ENCODE measurements around the gene CIAPIN1. TPM values are rescaled to one million over a fixed set of nuclear protein-coding genes. Genes with fewer than 3 reads are reported as not detected.

CIAPIN1 gene
- total RNA-seq, 2 donors from 2014 or later: 19.3 to 35.0 TPM

DNA sequence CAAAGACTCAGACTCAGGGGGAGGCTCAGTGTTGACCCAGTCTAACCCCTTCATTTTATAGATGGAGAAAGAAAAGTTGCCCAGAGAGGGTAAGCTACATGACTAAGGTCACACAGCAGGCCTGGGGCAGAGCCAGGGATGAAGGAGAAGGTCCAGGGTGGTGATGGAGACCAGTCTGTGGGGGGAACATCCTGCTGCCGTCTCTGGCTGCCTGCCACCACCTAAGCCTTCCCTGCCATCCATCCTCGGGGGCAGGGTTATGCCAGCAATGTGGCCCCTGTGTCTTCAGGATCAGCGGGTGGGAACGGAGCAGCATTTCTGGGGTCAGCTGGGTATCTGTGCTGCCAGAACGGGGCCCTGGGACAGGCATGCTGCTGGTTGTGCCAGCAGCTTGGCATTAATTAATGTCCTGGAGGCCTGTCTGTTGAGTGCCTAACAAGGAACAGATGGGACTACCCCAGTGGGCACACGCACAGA, 33.6 kb upstream of the CIAPIN1 start:
- no peaks in the 10 kb centered on the region for H3K36me3 Mint-ChIP-seq (ENCODE audit: low read depth)
- H3K27me3 Mint-ChIP-seq: no peaks in the 10 kb centered on the region
- DNase-seq (no peak), ATAC-seq (no peak)
- peak overlapping the region; percentile 57 for H3K27ac Mint-ChIP-seq
- no peak overlapping the region for H3K4me3 Mint-ChIP-seq
- no peaks in the 10 kb centered on the region for H3K9me3 ChIP-seq (ENCODE audit: control insufficient read depth, low read length, poor library complexity, severe bottlenecking)
- H3K4me1 Mint-ChIP-seq: peaks cover 11% of the 10 kb centered on the region

DNA sequence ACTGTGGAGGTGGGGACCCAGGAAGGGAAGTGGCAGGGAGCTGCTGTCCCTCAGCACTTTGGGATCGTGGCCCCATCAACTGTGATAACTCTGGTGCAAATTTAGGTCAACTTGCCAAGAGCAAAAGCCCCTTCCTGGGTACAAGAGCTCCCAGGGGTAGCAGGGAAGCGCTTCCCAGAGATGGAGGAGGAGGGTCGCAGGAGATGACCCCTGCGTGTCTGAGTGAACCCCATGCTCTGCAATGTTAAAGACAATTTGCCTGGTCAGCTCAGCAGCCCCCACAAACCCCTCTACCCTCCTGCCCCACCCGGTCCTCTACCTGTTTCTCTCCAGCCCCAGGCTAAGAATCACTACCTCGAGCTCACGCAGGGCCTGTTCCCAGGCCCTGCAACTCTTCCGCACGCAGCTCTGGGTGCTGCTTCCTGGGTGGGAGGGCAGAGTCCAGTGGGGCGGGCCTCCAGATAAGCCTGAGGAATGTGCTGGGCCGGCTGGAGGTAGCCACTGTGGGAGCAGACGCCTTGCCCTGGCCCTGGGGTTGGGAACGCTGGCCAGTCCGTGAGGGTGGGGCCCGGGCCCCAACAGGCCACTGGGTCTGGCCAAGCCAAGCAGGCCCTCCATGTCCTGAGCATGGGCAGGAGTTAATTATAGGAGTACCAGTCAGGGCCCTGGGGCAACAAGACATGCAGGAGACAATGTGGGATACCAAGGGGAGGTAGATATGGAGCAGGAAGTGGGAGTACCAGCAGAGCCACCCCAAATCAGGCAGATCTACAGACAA, 33.0 kb upstream of the CIAPIN1 start:
- ATAC-seq: no peak
- peak overlapping the region; percentile 57 for H3K27ac Mint-ChIP-seq
- no peaks in the 10 kb centered on the region for H3K27me3 Mint-ChIP-seq
- H3K4me3 Mint-ChIP-seq: no peak overlapping the region
- no peak for DNase-seq
- H3K4me1 Mint-ChIP-seq: peaks cover 8% of the 10 kb centered on the region
- no peaks in the 10 kb centered on the region for H3K9me3 ChIP-seq (ENCODE audit: control insufficient read depth, low read length, poor library complexity, severe bottlenecking)
- H3K36me3 Mint-ChIP-seq (ENCODE audit: low read depth): no peaks in the 10 kb centered on the region

DNA sequence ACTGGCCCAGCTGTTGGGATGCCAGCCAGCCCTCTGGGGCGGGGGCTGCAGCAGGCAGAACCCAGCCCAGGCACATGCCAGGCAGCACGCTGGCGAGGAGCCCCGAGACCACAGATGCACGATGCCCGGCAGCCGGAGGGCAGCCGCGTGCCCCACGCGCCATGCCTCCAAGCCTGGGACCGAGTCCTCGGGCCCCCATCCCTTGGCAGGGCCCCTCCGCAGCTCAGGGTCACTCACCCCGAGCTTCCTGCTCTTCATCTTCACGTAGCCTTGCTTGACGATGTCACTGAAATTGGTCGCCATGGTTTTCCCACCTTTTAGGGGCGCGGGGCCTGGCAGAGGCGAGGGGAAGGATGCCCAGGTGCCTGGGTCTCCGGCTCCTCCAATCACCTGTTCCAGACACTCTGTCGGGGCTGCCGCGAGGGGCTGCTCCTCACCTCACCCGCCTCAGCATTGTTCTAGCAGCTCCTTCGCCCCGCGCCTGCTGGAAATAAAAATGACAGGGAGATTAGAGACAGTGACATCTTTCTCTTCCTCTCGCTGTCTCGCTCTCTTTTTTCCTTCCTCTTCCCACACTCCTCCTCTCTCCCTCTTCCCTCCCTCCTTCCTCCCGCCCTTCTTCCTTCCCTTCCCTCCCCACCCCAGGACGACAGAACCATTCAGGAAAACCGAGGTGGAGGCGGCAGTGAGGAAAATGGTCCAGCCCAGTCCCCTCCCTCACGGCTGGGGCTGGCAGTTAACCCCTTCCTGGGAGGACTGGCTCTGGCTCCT, 32.2 kb upstream of the CIAPIN1 start:
- no peak for ATAC-seq
- no peak overlapping the region for H3K27ac Mint-ChIP-seq
- H3K27me3 Mint-ChIP-seq: no peaks in the 10 kb centered on the region
- H3K36me3 Mint-ChIP-seq (ENCODE audit: low read depth): no peaks in the 10 kb centered on the region
- no peak for DNase-seq
- H3K9me3 ChIP-seq (ENCODE audit: control insufficient read depth, low read length, poor library complexity, severe bottlenecking): no peaks in the 10 kb centered on the region
- H3K4me3 Mint-ChIP-seq: no peak overlapping the region
- peaks cover 8% of the 10 kb centered on the region for H3K4me1 Mint-ChIP-seq

DNA sequence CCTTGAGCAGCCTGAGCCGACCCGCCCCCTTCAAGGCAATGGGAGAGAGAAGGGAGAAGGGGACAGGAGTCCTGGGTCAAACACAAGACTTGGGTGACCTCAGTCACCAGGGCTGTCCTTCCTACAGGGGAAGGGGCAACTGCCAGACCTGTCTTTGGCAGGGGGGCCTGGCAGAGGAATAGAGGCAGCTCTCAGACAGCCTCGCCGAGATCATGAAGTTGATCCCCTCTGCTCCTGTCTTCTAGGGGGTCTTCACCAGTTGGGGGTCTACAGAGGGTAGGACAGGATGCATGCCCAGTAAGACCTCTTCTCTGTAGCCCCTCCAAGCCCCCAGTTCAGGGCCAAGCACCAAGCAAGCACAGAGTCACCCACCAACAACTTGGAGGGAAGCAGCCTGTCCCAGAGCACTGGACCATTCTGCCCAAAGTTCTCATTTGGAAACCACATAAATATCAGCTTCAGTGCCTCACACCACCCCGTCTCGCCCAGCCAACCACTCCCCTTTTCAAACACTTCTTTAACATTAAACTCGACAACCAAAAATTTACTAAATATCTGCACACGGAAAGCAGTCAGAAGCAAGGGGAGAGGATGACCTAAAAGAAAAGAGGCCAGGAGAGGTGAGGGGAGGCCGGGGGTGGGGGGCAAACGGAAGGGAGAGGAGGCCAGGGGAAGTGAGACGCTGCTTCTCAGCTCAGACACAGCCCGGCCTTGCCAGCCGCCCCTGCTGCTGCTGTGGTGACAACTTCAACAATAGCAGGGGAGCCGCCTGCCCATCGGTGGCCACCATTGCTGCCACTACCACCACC, 31.4 kb upstream of the CIAPIN1 start:
- Mint-ChIP-seq H3K27me3 (no peaks in the 10 kb centered on the region), H3K4me3 (peak overlapping the region; percentile 63), H3K4me1 (peaks cover 8% of the 10 kb centered on the region), H3K27ac (no peak overlapping the region), H3K36me3 (ENCODE audit: low read depth) (no peaks in the 10 kb centered on the region)
- DNase-seq: no peak
- no peaks in the 10 kb centered on the region for H3K9me3 ChIP-seq (ENCODE audit: control insufficient read depth, low read length, poor library complexity, severe bottlenecking)
- ATAC-seq: no peak

DNA sequence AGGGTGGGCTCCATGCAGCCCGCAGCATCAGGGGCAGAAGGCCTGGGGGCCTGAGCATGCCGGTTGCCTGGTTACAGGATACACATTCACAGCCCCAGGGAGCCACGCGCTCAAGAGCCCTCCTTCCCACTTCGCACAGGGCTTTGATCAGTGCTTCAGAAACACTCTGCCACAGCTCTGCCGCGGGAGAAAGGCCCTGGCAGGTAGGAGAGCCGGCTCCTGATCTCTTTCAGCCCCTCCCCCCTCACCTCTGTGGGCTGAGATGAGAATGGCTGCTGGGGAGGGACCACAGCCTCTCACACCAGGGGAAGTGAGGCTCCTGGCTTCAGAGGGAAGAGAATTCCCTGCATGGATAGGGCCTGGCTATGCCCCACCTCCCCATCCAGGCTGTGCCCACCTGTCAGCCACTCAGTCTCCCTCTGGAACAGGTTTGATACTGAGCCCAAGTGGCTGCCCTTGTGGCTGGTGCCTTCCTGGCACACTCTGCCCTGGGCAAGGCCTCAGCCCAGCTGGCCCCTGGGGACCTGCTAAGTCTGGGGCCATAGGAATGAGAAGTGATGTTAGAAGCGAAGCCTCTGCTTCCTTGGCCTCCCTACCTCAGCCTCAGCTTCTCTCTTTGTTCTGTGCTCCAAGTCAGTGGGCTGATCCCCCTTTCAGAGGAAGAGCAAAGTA, 30.5 kb upstream of the CIAPIN1 start:
- no peak overlapping the region for H3K4me3 Mint-ChIP-seq
- H3K9me3 ChIP-seq (ENCODE audit: control insufficient read depth, low read length, poor library complexity, severe bottlenecking): no peaks in the 10 kb centered on the region
- H3K27me3 Mint-ChIP-seq: no peaks in the 10 kb centered on the region
- no peaks in the 10 kb centered on the region for H3K36me3 Mint-ChIP-seq (ENCODE audit: low read depth)
- ATAC-seq (no peak), DNase-seq (no peak)
- no peak overlapping the region for H3K27ac Mint-ChIP-seq
- peaks cover 8% of the 10 kb centered on the region for H3K4me1 Mint-ChIP-seq

DNA sequence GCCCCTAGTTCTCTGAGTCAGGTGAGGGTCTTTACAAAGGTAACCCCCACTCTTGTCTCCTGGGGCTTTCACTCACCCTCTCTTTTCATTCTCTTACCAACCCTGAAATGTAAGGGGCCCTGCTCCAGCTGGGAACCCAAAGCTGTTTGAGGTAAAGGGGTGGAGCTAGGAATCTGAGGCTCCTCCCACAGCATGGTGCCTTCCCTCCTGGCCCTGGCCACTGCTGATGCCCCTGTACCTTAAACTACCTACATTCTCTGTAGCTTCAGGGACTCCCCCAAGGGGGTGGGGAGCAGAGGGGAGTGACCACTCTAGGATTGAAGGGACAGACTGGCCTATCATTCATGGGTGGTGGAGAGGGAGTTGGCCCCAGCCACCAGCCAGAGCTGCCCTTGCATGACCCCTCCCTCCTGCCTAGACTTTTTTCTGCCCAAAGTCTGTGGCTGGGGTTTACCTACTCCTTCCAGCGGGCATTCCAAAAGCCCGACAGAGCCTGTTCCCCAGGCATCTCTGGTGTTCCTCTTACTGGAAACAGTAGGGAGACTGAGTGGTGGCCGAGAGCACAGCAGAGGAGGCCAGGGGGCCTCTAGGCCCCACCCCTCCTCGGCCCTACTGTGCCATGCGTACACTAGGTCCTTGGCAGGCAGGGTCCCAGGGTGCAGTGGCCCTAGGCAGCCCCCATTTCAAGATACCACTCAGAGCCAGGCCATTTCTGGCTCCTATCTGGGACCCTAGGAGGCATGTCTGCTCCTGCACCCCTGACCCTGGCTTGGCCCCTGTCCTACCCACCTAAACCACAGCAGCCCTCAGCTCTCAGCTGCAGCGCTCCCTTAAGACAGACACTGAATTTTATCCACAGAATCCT, 29.6 kb upstream of the CIAPIN1 start:
- Mint-ChIP-seq H3K27me3 (no peaks in the 10 kb centered on the region), H3K27ac (no peak overlapping the region), H3K36me3 (ENCODE audit: low read depth) (no peaks in the 10 kb centered on the region), H3K4me1 (peaks cover 12% of the 10 kb centered on the region), H3K4me3 (peak overlapping the region; percentile 59)
- no peaks in the 10 kb centered on the region for H3K9me3 ChIP-seq (ENCODE audit: control insufficient read depth, low read length, poor library complexity, severe bottlenecking)
- ATAC-seq: no peak
- no peak for DNase-seq

DNA sequence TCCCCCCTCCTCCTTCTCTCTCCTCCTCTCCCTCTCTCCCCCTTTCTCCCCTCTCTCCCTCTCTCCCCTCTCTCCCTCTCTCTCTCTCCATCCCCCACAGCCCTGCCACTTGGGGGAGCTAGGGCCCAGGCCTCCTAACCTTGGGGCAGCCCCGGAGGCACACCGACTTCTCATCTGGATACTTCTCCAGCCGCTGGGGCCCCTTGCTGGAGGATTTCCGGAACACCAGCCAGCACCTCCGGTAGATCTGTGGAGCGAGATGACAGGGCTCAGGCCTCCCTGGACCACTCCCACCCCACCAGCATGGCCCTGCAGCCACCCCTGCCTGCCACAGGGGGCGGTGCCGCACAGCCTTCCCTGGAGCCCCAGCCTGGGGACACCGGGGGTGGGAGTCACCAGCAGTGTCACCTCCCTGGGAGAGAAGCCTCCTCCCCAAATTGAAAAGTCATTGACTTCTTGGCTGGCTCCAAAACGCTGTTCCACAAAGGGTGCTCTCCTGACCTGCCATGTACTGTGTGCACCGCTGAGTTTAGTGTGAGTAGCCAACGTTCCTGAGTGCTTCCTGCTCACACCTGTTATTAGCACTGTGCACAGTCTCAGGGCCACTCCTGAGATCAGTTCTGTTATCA, 28.6 kb upstream of the CIAPIN1 start:
- H3K4me1 Mint-ChIP-seq: peaks cover 12% of the 10 kb centered on the region
- H3K27me3 Mint-ChIP-seq: no peaks in the 10 kb centered on the region
- peak overlapping the region; percentile 36 for H3K4me3 Mint-ChIP-seq
- H3K9me3 ChIP-seq (ENCODE audit: control insufficient read depth, low read length, poor library complexity, severe bottlenecking): no peaks in the 10 kb centered on the region
- peak; percentile 97 for ATAC-seq
- DNase-seq: peak; percentile 58 to 69 (median 59)
- H3K36me3 Mint-ChIP-seq (ENCODE audit: low read depth): no peaks in the 10 kb centered on the region
- no peak overlapping the region for H3K27ac Mint-ChIP-seq

DNA sequence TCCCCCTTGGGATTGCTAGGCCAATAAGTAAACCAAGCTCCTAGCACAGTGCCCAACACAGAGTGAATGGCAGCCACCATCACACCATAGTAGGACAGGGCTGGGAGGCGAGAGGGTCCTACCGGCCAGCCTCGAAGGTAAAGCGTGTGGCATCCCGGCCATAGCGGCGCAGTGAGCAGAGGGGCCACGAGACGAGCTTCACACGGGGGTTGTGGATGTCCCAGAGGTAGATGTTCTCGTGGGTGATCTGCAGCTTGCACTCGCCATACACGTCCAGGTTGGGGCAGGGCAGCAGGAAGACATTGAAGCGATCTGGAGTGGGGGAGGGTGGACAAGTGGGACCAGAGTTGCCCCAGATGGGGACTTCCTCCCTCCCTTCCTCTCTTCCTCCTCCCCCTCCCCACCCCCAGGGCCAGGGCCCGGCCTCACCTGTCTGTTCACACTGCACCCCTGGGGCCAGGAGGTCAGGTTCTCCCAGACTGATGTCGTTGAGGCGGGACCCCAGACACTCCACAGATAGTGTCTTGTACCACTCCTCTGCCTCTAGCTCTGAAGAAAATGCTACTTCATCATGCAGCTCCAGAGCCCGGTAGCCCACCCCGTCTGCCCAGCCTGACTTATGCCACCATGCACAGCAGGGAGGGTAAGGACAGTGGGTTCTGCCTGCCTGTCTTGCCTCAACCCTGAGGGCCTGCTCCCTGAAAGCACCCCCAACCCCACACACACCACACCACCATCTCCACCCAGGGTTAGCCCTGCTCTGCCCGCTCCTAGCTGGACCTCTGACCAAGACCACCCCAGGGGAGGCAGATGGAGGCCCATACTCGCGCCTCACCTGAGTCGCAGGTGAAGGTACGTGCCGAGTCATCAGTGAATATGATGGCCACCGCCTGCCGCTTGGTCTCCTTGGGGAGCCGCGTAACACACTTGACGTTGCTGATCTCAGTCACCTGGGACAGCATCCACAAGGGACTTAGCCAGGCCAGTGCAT, 27.8 kb upstream of the CIAPIN1 start:
- Mint-ChIP-seq H3K4me1 (peaks cover 12% of the 10 kb centered on the region), H3K27me3 (no peaks in the 10 kb centered on the region), H3K4me3 (no peak overlapping the region), H3K27ac (no peak overlapping the region), H3K36me3 (ENCODE audit: low read depth) (peaks cover 2% of the 10 kb centered on the region)
- DNase-seq: no peak
- H3K9me3 ChIP-seq (ENCODE audit: control insufficient read depth, low read length, poor library complexity, severe bottlenecking): no peaks in the 10 kb centered on the region
- ATAC-seq: no peak

DNA sequence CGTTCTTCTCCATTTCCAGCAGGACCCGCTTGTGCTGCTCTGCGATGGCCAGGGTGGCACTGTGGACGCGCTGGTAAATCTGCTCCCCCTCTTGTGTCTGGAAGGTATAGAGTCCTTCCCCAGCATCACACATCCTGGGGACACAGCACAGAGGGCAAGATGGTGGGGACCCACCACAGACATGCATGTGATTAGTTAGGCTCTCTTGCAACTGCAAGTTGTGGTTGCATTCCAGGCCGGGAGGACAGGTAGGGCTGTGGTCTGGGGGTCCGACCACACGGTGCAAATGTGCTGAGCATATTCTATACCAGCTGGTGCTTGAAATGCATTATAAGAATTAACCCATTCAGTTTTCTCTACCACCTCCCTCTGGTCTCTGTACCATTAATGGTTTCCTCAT, 26.7 kb upstream of the CIAPIN1 start:
- H3K9me3 ChIP-seq (ENCODE audit: control insufficient read depth, low read length, poor library complexity, severe bottlenecking): no peaks in the 10 kb centered on the region
- no peaks in the 10 kb centered on the region for H3K27me3 Mint-ChIP-seq
- ATAC-seq (no peak), DNase-seq (no peak)
- peaks cover 9% of the 10 kb centered on the region for H3K4me1 Mint-ChIP-seq
- H3K36me3 Mint-ChIP-seq (ENCODE audit: low read depth): peaks cover 4% of the 10 kb centered on the region
- no peak overlapping the region for H3K4me3 Mint-ChIP-seq
- no peak overlapping the region for H3K27ac Mint-ChIP-seq

DNA sequence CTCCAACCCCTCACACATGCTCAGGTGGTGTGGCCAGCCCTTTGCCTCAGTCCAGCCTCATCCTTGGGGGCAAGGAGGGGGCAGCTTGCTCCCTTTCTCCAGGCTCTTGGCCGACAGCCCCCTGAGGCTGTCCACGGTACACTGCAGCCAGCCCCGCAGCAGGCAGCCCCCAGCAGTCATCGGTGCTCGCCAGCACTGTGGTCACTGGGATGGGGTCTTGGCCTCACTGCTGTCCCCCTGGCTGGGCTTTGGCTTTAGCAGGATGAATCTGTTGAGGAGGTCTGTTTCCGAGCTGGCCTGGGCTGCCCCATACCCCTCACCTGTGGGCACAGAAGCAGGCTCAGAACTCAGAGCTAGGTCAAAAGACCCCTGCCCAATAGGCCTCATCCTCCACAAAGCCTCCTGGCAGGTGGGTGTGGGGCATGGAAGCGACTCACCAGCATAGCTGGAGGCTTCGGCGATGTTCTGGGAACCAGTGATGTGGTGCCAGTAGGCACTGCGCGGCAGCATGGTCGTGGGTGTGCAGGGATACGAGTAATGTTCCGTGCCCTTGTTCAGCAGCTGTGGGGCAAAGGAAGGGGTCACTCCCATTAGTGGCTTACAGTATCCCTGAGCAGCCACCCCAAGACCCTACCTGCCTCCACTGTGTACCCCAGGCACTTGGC, 26.1 kb upstream of the CIAPIN1 start:
- no peak overlapping the region for H3K4me3 Mint-ChIP-seq
- DNase-seq: no peak
- H3K36me3 Mint-ChIP-seq (ENCODE audit: low read depth): peaks cover 4% of the 10 kb centered on the region
- no peaks in the 10 kb centered on the region for H3K9me3 ChIP-seq (ENCODE audit: control insufficient read depth, low read length, poor library complexity, severe bottlenecking)
- H3K27me3 Mint-ChIP-seq: no peaks in the 10 kb centered on the region
- H3K27ac Mint-ChIP-seq: no peak overlapping the region
- H3K4me1 Mint-ChIP-seq: peaks cover 11% of the 10 kb centered on the region
- no peak for ATAC-seq
